ENCODE results near the gene ZNF256.

DNA sequence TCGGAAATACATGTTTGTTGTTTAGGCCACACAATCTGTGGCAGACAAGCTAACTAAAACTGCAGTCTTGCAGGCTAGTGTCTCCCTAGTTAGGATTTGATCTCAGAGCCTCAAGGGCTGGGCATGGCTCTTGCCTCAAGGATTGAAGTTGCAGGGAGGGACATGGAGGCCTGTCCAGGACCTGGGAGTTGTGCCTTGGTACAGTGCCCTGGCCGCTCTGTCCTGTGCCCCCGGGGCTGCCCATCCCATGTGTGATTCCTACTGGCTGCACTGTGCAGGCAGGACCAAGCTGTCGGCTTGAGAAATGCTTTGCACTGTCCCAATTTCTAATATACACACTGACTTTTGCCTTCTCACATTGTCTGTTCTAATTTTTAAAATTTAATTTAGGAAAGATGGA, 7.5 kb upstream of the ZNF256 start:
- TF ChIP-seq, protein P1, sequence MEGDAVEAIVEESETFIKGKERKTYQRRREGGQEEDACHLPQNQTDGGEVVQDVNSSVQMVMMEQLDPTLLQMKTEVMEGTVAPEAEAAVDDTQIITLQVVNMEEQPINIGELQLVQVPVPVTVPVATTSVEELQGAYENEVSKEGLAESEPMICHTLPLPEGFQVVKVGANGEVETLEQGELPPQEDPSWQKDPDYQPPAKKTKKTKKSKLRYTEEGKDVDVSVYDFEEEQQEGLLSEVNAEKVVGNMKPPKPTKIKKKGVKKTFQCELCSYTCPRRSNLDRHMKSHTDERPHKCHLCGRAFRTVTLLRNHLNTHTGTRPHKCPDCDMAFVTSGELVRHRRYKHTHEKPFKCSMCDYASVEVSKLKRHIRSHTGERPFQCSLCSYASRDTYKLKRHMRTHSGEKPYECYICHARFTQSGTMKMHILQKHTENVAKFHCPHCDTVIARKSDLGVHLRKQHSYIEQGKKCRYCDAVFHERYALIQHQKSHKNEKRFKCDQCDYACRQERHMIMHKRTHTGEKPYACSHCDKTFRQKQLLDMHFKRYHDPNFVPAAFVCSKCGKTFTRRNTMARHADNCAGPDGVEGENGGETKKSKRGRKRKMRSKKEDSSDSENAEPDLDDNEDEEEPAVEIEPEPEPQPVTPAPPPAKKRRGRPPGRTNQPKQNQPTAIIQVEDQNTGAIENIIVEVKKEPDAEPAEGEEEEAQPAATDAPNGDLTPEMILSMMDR (conservative IDR thresholded peaks at IDR 0.05; ENCODE audit: low read length) = no peak
- no peak for TF ChIP-seq EZH2phosphoT487 (IDR thresholded peaks at IDR 0.05; ENCODE audit: borderline replicate concordance, low read depth, low read length)

Data from OCI-LY7 (cell line).